HCT116 (cell line): ENCODE measurements around the gene CAMKK1. TPM values are rescaled to one million over a fixed set of nuclear protein-coding genes. Genes with fewer than 3 reads are reported as not detected.

Source experiments
- ATAC-seq: fragments of 200-7000 bp; cut with Tn5 transposase; 2 replicates; pipeline ENCODE4 v1.9.1; 2020; ENCODE audit warnings: mild to moderate bottlenecking, moderate library complexity
- BruUV-seq: library from RNA; stranded (reverse); fragments of 400-500 nt; replicated peaks from 2 replicates; lab custom pipeline; 2021; lab: Mats Ljungman, UMichigan
- CTCF ChIA-PET: fragments of 300-600 bp; sonication (Branson Sonifier 250); formaldehyde crosslinking; loops from one replicate; lab custom pipeline; 2021; ENCODE audit warnings: antibody characterized with exemption; lab: Charles Lee
- POLR2A ChIA-PET: fragments of 300-600, 350-600 bp; sonication (Branson Sonifier 250); formaldehyde crosslinking; loops from one replicate; lab custom pipeline; 2021; ENCODE audit warnings: antibody characterized with exemption; lab: Charles Lee
- RAD21 ChIA-PET, 2 experiments: fragments of 300-600 bp; sonication (Branson Sonifier 250); formaldehyde crosslinking; loops; one replicate each; lab custom pipeline; 2023; ENCODE audit warnings: low total read pairs in 2 of 2; ENCODE audit not compliant: uncharacterized antibody in 2 of 2, unreplicated experiment in 2 of 2, low non-redundant PET in 1 of 2; lab: Charles Lee
- DNase-seq: peaks from one replicate; pipeline ENCODE4 v3.0.0-alpha.2; 2010; ENCODE audit warnings: low read depth, low spot score
- H2AFZ ChIP-seq: fragments of 200-600 bp; shearing (Covaris generic), sonication (generic); 2 replicates; pipeline ENCODE4 v1.6.1; 2017; ENCODE audit warnings: low read depth, mixed run types, mixed read lengths, antibody characterized with exemption, low read length; ENCODE audit not compliant: poor library complexity, severe bottlenecking
- H3K27ac ChIP-seq: 2 replicates; pipeline ENCODE4 v1.5.1; 2012; ENCODE audit warnings: low read depth, low read length
- H3K27me3 ChIP-seq: fragments of 200-600 bp; sonication (generic); 2 replicates; pipeline ENCODE4 v1.6.1; 2016; ENCODE audit warnings: mixed run types, low read length, mixed read lengths; ENCODE audit not compliant: insufficient read depth
- H3K36me3 ChIP-seq, 2 experiments: fragments of 200-500 bp in 1 of 2; fragments of 200-600 bp in 1 of 2; sonication (Bioruptor generic) in 1 of 2; sonication (generic) in 1 of 2; 2 replicates each; pipeline versions ENCODE4 v1.5.1 to v1.6.1; 2014 to 2016; ENCODE audit warnings: low read length in 2 of 2, inconsistent platforms in 1 of 2, mixed read lengths in 1 of 2, mixed run types in 1 of 2; ENCODE audit not compliant: insufficient read depth in 2 of 2, control insufficient read depth in 1 of 2
- H3K4me1 ChIP-seq, 2 experiments: fragments of 200-600 bp in 1 of 2; sonication (generic) in 1 of 2; 2 replicates each; pipeline versions ENCODE4 v1.5.1 to v1.6.1; 2012 to 2017; ENCODE audit warnings: low read length in 2 of 2, inconsistent platforms in 1 of 2, mild to moderate bottlenecking in 1 of 2, mixed read lengths in 1 of 2, mixed run types in 1 of 2, moderate library complexity in 1 of 2; ENCODE audit not compliant: insufficient read depth in 2 of 2, control insufficient read depth in 1 of 2
- H3K4me2 ChIP-seq: fragments of 200-600 bp; sonication (generic); 2 replicates; pipeline ENCODE4 v1.6.1; 2017; ENCODE audit warnings: mixed run types, low read length, mixed read lengths
- H3K4me3 ChIP-seq, 2 experiments: fragments of 200-600 bp in 1 of 2; sonication (generic) in 1 of 2; replicated peaks in 1 of 2; 2 replicates each; pipeline ENCODE4 v1.5.1; 2011 to 2016; ENCODE audit warnings: low read length in 2 of 2, control low read depth in 1 of 2, low read depth in 1 of 2, mild to moderate bottlenecking in 1 of 2, mixed read lengths in 1 of 2, mixed run types in 1 of 2
- H3K79me2 ChIP-seq: fragments of 200-600 bp; sonication (generic); 2 replicates; pipeline ENCODE4 v1.6.1; 2017; ENCODE audit warnings: mild to moderate bottlenecking, mixed run types, low read length, moderate library complexity, mixed read lengths; ENCODE audit not compliant: insufficient read depth
- H3K9ac ChIP-seq: fragments of 200-600 bp; sonication (generic); 2 replicates; pipeline ENCODE4 v1.6.1; 2016; ENCODE audit warnings: low read length, mixed read lengths
- H3K9me2 ChIP-seq: fragments of 200-600 bp; sonication (generic), shearing (Covaris generic); 2 replicates; pipeline ENCODE4 v1.6.1; 2017; ENCODE audit warnings: mixed run types, mild to moderate bottlenecking, moderate library complexity; ENCODE audit not compliant: insufficient read depth
- H3K9me3 ChIP-seq, 2 experiments: fragments of 200-500 bp in 1 of 2; fragments of 200-600 bp in 1 of 2; sonication (Bioruptor generic) in 1 of 2; sonication (generic) in 1 of 2; 2 replicates each; pipeline ENCODE4 v1.6.1; 2014 to 2017; ENCODE audit warnings: low read length in 2 of 2, mixed read lengths in 2 of 2, inconsistent platforms in 1 of 2, low read depth in 1 of 2, mild to moderate bottlenecking in 1 of 2, mixed run types in 1 of 2, moderate library complexity in 1 of 2; ENCODE audit not compliant: control insufficient read depth in 1 of 2, insufficient read depth in 1 of 2
- H4K20me1 ChIP-seq: fragments of 200-600 bp; sonication (generic), shearing (Covaris generic); 2 replicates; pipeline ENCODE4 v1.6.1; 2017; ENCODE audit warnings: mixed run types, mild to moderate bottlenecking, moderate library complexity; ENCODE audit not compliant: insufficient read depth
- CBX3 ChIP-seq: IDR thresholded peaks from 2 replicates; pipeline ENCODE4 v1.6.1; 2012; ENCODE audit warnings: low read depth
- EZH2 ChIP-seq: fragments of 200-600 bp; sonication (generic); IDR thresholded peaks from 2 replicates; pipeline ENCODE4 v1.6.1; 2017; ENCODE audit warnings: antibody characterized with exemption, mixed run types
- FOSL1 ChIP-seq: IDR thresholded peaks from 2 replicates; pipeline ENCODE4 v1.6.1; 2012; ENCODE audit warnings: low read depth
- POLR2A ChIP-seq: IDR thresholded peaks from 2 replicates; pipeline ENCODE4 v1.7.0; 2011; ENCODE audit warnings: borderline replicate concordance; ENCODE audit not compliant: insufficient read depth, insufficient read length; ENCODE audit errors: extremely low read depth
- POLR2AphosphoS5 ChIP-seq: IDR thresholded peaks from 2 replicates; pipeline ENCODE4 v1.6.1; 2011; ENCODE audit warnings: mild to moderate bottlenecking, low read depth, low read length, moderate library complexity
- YY1 ChIP-seq: IDR thresholded peaks from 2 replicates; pipeline ENCODE4 v1.6.1; 2011; ENCODE audit warnings: low read length, low read depth, moderate library complexity, mild to moderate bottlenecking; ENCODE audit not compliant: insufficient replicate concordance; ENCODE audit errors: extremely low read depth
- ZNF274 ChIP-seq: fragments of 200-500 bp; sonication (Bioruptor generic); IDR thresholded peaks from 2 replicates; pipeline ENCODE4 v1.6.1; 2014; ENCODE audit warnings: mild to moderate bottlenecking, low read depth, low read length, inconsistent platforms
- intact Hi-C: fragments of 100-400 bp; cut with micrococcal nuclease; formaldehyde crosslinking; loops from 2 replicates; pipeline ENCODE4 v1.10.0; 2022
- total RNA-seq: library from RNA; stranded (reverse); gene quantifications from one replicate; pipeline ENCODE4 v1.2.1, GENCODE V29; 2021; ENCODE audit not compliant: unreplicated experiment
- TF ChIP-seq, protein P1 (sequence below): IDR thresholded peaks from 2 replicates; pipeline ENCODE4 v1.6.1; 2012

Gene CAMKK1
- total RNA-seq, 1 experiment from 2014 or later: 10.6 TPM

DNA sequence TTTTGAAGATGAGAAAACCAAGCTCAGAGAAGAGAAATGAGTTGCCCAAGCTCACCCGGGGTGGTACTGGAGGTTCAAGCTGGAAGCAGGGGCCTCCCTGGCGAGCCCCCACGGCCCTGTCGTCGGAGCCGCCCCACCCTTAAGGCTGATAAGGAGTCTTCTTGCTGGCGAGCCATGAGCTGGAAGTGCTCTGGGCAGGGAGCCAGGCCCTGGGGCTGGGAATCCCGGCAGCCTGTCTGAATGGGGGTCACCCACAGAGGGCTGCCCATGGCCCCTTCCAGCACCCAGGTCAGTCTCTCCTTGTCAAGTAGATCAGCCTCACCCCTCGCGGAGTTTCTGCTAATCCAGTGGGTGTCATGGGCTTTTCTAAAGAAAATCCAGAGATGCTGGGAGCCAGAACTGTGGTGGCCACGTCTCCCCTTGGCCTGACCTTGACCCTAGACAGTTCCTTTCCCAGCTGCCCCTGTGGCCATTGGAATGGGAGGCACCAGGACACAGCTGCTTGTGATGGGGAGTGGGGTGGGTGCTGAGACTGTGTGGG, 24.6 kb upstream of the CAMKK1 start:
- Histone ChIP-seq H3K9ac (no peak overlapping the region), H3K36me3 (no peaks in the 10 kb centered on the region), H3K4me1 (peaks cover 0 to 8% of the 10 kb centered on the region in 2 experiments; a peak in 2 of 4 replicates), H3K27me3 (no peaks in the 10 kb centered on the region), H3K79me2 (no peaks in the 10 kb centered on the region), H3K4me2 (no peak overlapping the region), H2AFZ (no peak overlapping the region), H3K9me3 (no peaks in the 10 kb centered on the region), H3K9me2 (no peaks in the 10 kb centered on the region), H3K4me3 (no peak overlapping the region), H3K27ac (no peak overlapping the region), H4K20me1 (no peaks in the 10 kb centered on the region)
- BruUV-seq: no TSS peak
- ATAC-seq: no peak
- CTCF ChIA-PET: no interaction called here
- intact Hi-C loops: no loop called here
- DNase-seq: no peak
- RAD21 ChIA-PET: no interaction called here
- POLR2A ChIA-PET: no interaction called here
- TF ChIP-seq POLR2A: no peak
- no peak for TF ChIP-seq EZH2

DNA sequence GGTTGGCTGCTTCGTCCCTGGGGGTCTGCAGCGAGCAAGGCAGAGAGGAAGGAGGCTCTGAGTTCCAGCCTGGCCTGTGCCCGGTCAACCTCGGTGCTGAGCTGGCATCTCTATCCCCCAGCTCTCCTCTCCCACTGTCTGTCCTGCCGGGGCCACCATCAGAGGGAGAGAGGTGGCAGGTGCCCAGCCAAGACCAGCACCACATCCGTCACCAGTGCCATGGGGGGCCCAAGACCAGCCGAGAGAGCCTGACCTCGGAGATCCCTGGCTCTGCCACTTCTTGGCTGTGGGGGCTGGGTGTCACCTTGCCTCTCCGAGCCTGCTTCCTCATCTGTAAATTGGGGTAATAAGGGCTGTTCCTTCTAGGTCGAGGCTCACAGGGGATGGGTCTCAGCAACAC, 24.0 kb upstream of the CAMKK1 start:
- no peaks in the 10 kb centered on the region for H3K9me3 ChIP-seq
- no peaks in the 10 kb centered on the region for H3K27me3 ChIP-seq
- H3K27ac ChIP-seq: no peak overlapping the region
- H4K20me1 ChIP-seq: no peaks in the 10 kb centered on the region
- intact Hi-C loops: no loop called here
- no peak overlapping the region for H3K4me2 ChIP-seq
- no peak overlapping the region for H3K9ac ChIP-seq
- no peaks in the 10 kb centered on the region for H3K79me2 ChIP-seq
- H3K4me3 ChIP-seq: no peak overlapping the region
- ChIA-PET RAD21 (no interaction called here), CTCF (interaction anchor here (1.0 kb wide), 1 partner anchor 179 kb away, joined by 3 read pairs; no protein-coding TSS in a partner anchor), POLR2A (no interaction called here)
- DNase-seq: no peak
- no peak overlapping the region for H2AFZ ChIP-seq
- TF ChIP-seq POLR2AphosphoS5 (no peak), EZH2 (no peak), ZNF274 (no peak), CBX3 (no peak), YY1 (no peak), POLR2A (no peak), FOSL1 (no peak)
- TF ChIP-seq, protein P1, sequence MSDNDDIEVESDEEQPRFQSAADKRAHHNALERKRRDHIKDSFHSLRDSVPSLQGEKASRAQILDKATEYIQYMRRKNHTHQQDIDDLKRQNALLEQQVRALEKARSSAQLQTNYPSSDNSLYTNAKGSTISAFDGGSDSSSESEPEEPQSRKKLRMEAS: no peak
- ATAC-seq: no peak
- no peaks in the 10 kb centered on the region for H3K9me2 ChIP-seq
- H3K4me1 ChIP-seq: peaks cover 0 to 8% of the 10 kb centered on the region in 2 experiments; a peak in 2 of 4 replicates
- BruUV-seq: no TSS peak
- H3K36me3 ChIP-seq: no peaks in the 10 kb centered on the region
